DMS153 treated with DMSO at 0.1 percent for 48 hours (cell line): ENCODE results near the gene PDE6G.

ENCODE experiments used
- DNase-seq: peaks from one replicate; lab custom pipeline; 2025; ENCODE audit not compliant: unreplicated experiment; lab: John Stamatoyannopoulos, UW

The PDE6G gene

DNA sequence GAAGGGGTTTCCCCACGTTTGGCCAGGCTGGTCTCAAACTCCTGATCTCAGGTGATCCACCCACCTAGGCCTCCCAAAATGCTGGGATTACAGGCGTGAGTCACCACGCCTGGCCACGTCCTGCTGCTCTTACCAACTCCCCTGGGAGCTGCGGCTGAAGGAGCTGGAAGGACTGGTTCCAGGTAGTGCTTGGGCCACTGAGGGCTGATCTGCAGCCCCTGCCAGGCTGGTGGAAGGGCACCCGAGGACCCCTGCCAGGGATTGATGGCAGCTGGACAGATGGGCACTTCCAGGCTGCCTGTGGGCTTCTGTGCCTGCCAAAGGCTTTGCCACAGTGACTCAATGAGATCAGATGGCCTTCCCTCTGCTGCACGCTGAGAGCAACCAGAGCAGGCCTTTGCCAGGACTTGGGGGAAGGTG lies 7.7 kb upstream of the PDE6G start:
- no peak for DNase-seq

GRCh38 chr17:81662002-81662401 lies 5.7 kb upstream of the PDE6G start:
- DNase-seq, result no peak

DNA sequence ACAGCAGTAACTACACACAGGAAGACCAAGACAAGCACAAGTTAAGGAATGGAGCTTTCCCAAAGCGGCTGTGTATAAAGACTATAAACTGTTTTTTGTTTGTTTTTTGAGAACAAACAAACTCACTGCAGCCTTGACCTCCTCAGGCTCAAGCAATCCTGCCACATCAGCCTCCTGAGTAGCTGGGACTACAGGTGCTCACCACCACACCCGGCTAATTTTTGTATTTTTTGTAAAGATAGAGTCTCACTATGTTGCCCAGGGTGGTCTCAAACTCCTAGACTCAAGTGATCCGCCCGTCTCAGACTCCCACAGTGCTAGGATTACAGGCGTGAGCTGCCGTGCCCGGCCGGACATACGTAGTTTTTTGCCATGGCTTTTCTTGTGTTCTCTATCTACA lies 4.1 kb upstream of the PDE6G start:
- no peak for DNase-seq

GRCh38 chr17:81659038-81659437 lies 2.7 kb upstream of the PDE6G start:
- no peak for DNase-seq

GRCh38 chr17:81656835-81657234 lies 493 bp upstream of the PDE6G start:
- DNase-seq, result no peak

DNA sequence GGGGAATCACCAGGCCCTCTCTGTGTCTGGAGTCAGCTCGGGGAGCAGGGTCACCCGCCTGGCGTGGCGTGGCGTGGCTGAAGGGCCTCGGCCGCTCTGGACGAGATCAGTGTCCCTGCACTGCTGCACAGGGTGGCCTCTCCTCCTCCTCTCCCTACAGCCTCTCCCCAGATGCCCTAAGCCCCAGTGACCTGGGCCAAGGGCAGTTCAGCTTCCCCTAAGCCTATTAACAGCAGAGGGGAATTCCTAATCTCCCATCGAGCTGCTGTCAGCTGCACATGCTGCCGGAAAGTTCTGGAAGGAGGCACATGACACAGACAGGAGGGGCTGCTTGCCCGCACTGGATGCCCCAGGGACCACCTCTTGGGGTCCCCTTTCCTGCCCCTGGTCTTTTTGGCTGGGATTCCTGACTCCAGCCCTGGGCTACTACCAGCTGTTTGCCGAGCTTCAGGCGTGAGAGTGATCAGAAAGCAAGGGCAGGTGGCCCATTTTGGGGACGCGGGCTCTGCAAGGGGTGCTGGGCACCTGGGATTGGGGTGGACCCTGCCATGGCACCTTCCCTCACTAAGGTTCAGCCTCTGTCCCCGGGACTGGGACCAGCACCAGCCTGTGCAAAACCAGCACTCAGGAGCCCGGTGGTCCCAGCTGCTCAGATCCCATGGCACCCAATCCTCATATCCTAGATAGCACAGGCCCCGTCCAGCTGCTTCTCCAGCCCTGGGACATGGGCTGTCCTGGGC lies 794 bp downstream of the PDE6G start:
- no peak for DNase-seq

DNA sequence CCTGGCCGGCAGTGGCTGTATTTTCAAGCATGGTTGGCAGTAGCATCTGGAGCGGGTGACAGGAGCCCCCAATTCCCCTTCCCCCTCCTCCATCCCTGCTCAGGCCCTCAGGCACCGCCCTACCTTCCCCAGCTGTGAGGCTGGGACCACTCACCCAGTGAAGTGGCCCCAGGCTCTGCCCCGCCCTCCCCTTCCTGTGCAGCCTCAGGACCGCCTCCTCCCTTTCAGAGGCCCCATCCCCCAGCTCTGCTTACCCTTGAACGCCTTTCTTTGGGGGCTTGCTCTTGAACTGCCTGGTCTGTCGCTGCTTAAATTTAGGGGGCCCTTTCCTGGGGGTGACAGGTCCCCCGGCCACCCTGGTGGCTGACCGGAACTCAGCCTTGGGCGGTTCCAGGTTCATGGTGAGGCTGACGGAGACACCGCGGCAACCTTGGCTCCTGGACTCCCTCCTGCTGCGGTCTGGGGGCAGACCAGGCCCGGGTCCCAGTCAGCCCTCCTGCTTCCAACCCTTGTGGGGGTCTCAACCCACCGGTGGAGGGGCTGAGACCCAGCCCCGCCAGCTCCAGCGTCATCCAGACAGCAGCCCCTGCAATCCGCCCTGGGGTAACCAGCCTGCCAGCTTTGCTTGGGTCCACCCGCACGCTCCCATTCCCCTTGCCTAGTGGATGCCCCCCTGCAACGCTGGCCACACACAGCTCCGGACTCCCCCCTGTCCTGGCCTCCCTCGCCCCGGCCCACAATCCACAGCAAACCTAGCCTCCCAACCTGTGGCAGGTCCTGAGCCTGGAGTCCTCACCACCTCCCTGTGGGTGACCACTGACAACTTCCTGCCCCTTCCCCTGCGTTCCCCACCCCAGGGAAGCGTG lies 3.2 kb downstream of the PDE6G start:
- DNase-seq, result no peak

GRCh38 chr17:81651692-81652091 lies 4.7 kb downstream of the PDE6G start:
- DNase-seq, result no peak

- DNase-seq, result no peak
Observed at GRCh38 chr17:81650951-81651350, 5.4 kb downstream of the PDE6G start.

- DNase-seq, result no peak
Observed at GRCh38 chr17:81648707-81649085, 7.6 kb downstream of the PDE6G start.

GRCh38 chr17:81648013-81648706 lies 8.2 kb downstream of the PDE6G start:
- DNase-seq, result no peak

- DNase-seq, result no peak
Observed at GRCh38 chr17:81647640-81648012, 8.7 kb downstream of the PDE6G start.

GRCh38 chr17:81646869-81647600 lies 9.3 kb downstream of the PDE6G start:
- DNase-seq, result no peak

GRCh38 chr17:81644976-81645952 lies 11.1 kb downstream of the PDE6G start:
- DNase-seq, result no peak

DNA sequence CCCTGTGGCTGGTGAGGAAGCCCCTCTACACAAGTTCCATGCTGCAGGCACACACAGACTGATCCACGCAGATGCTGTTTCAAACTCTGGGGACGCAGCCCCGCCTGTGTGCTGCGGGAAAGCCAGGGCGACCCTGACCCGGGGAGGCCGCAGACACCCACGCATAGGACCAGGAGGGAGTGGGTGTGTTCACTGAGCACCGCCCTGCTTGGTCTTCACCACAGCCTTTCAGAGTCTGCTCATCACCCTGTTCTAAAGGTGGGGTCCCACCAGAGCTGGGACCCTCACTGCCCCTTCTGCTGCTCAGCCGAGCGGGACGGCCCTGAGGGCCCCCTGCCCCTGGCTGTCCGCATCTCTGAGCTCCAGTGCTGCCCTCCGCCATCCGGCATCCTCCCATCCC lies 11.8 kb downstream of the PDE6G start:
- DNase-seq, result no peak

GRCh38 chr17:81641825-81642489 lies 14.4 kb downstream of the PDE6G start:
- no peak for DNase-seq

GRCh38 chr17:81640011-81640410 lies 16.3 kb downstream of the PDE6G start:
- no peak for DNase-seq

DNA sequence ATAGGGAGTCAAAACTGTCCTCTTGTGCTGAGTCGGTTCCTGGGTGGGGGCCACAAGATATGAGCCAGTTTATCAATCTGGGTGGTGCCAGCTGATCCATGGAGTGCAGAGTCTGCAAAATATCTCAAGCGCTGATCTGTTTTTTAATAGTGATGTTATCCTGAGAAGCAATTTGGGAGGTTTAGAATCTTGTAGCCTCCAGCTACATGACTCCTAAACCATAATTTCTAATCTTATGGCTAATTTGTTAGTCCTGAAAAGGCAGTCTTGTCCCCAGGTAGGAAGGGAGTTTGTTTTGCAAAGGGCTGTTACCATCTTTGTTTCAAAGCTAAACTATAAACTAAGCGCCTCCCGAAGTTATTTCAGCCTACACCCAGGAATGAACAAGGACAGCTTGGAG lies 17.7 kb downstream of the PDE6G start:
- DNase-seq, result no peak

GRCh38 chr17:81636505-81637288 lies 19.6 kb downstream of the PDE6G start, which contains the start of the genes NPLOC4 and TSPAN10:
NPLOC4 (minus strand) TSS chr17:81637112; CDS start chr17:81636930, 182 bp downstream.
TSPAN10 (plus strand) TSS chr17:81637196; CDS start chr17:81642413, 5,217 bp downstream.
- DNase-seq, result peak; percentile 62
